ENCODE data around the gene KRT27. TPM values are rescaled to one million over a fixed set of nuclear protein-coding genes. Genes with fewer than 3 reads are reported as not detected.

Gene KRT27
- total and polyA plus RNA-seq, 10 of the 15 experiments (the other 5 are each of a cell fraction or from before 2014, with no cell fraction given) = not detected

- TF ChIP-seq REST (IDR thresholded peaks at IDR 0.05; ENCODE audit: low read depth, low read length) (no peak), HDAC2 (IDR thresholded peaks at IDR 0.05) (no peak), STAT3 (IDR thresholded peaks at IDR 0.05; ENCODE audit: low read depth, low read length) (no peak), RAD21 (IDR thresholded peaks at IDR 0.05; ENCODE audit: insufficient read depth, low read depth, low read length) (no peak), MTA2 (IDR thresholded peaks at IDR 0.05; ENCODE audit: low read depth) (no peak), FOXM1 (IDR thresholded peaks at IDR 0.05; ENCODE audit: low read depth, low read length) (no peak), MLLT1 (IDR thresholded peaks at IDR 0.05) (no peak), CBX5 (IDR thresholded peaks at IDR 0.05; ENCODE audit: low read depth) (no peak), SMAD5 (IDR thresholded peaks at IDR 0.05; ENCODE audit: low read depth) (no peak)
These were observed 18.8 kb upstream of the KRT27 start (continued) for GRCh38 chr17:40801157-40801556.

Data from GM12878 (cell line).